OCI-LY3 (cell line): ENCODE data around the gene PACRG.

ENCODE experiments used
- H2AFZ ChIP-seq: fragments of 200-600, 300-600 bp; shearing (Covaris generic); 2 replicates; pipeline ENCODE4 v1.6.0; 2014; ENCODE audit warnings: antibody characterized with exemption, low read depth, low read length
- H3K27ac ChIP-seq: fragments of 200-600, 300-600 bp; sonication (generic); 2 replicates; pipeline ENCODE4 v1.5.1; 2014; ENCODE audit warnings: mild to moderate bottlenecking, low read length, moderate library complexity, mixed read lengths
- H3K27me3 ChIP-seq: fragments of 200-600, 300-600 bp; sonication (generic); 2 replicates; pipeline ENCODE4 v1.6.1; 2014; ENCODE audit warnings: low read depth, low read length, mixed read lengths
- H3K36me3 ChIP-seq: fragments of 200-600, 300-600 bp; sonication (generic); replicated peaks from 2 replicates; pipeline ENCODE3; 2014; ENCODE audit warnings: low read depth, low read length, mixed read lengths
- H3K4me1 ChIP-seq: fragments of 300-600, 200-600 bp; sonication (generic); 2 replicates; pipeline ENCODE4 v1.6.1; 2014; ENCODE audit warnings: low read length, mixed read lengths
- H3K4me2 ChIP-seq: fragments of 200-600, 300-600 bp; sonication (generic); 2 replicates; pipeline ENCODE4 v1.6.1; 2014; ENCODE audit warnings: low read length, mixed read lengths
- H3K4me3 ChIP-seq: fragments of 300-600, 200-600 bp; sonication (generic); 2 replicates; pipeline ENCODE4 v1.5.1; 2014; ENCODE audit warnings: antibody characterized with exemption, mild to moderate bottlenecking, low read length, moderate library complexity
- H3K79me2 ChIP-seq: fragments of 300-600, 200-600 bp; shearing (Covaris generic); 2 replicates; pipeline ENCODE4 v1.6.1; 2014; ENCODE audit warnings: mild to moderate bottlenecking, low read length, mixed read lengths
- H3K9ac ChIP-seq: fragments of 300-600, 200-600 bp; shearing (Covaris generic); 2 replicates; pipeline ENCODE4 v1.6.0; 2014; ENCODE audit warnings: mild to moderate bottlenecking, low read length, moderate library complexity
- H3K9me3 ChIP-seq: fragments of 200-600, 300-600 bp; shearing (Covaris generic); 2 replicates; pipeline ENCODE4 v1.6.1; 2014; ENCODE audit warnings: low read length, mixed read lengths; ENCODE audit not compliant: insufficient read depth
- H4K20me1 ChIP-seq: fragments of 200-600, 300-600 bp; sonication (generic); 2 replicates; pipeline ENCODE4 v1.6.1; 2016; ENCODE audit warnings: low read length, mixed read lengths; ENCODE audit not compliant: insufficient read depth
- CTCF ChIP-seq: fragments of 200-600, 300-600 bp; sonication (generic); IDR thresholded peaks from 2 replicates; pipeline ENCODE4 v1.5.1; 2014; ENCODE audit warnings: antibody characterized with exemption, low read length, low read depth
- EZH2phosphoT487 ChIP-seq: fragments of 200-600 bp; shearing (Covaris generic); IDR thresholded peaks from 2 replicates; pipeline ENCODE4 v1.6.1; 2018; ENCODE audit warnings: antibody characterized with exemption, mixed run types, low read depth

PACRG gene

GRCh38 chr6:163136681-163137397 is 409.1 kb downstream of the PACRG start:
- Histone ChIP-seq H3K27ac (no peak overlapping the region), H3K27me3 (no peaks in the 10 kb centered on the region; the same call in 1 of the 2 replicates), H3K36me3 (no peaks in the 10 kb centered on the region), H3K4me1 (no peaks in the 10 kb centered on the region), H3K79me2 (no peaks in the 10 kb centered on the region), H2AFZ (no peak overlapping the region), H3K9me3 (no peaks in the 10 kb centered on the region), H3K9ac (no peak overlapping the region), H3K4me2 (no peak overlapping the region), H4K20me1 (no peaks in the 10 kb centered on the region), H3K4me3 (no peak overlapping the region)
- TF ChIP-seq CTCF (no peak), EZH2phosphoT487 (no peak)

DNA sequence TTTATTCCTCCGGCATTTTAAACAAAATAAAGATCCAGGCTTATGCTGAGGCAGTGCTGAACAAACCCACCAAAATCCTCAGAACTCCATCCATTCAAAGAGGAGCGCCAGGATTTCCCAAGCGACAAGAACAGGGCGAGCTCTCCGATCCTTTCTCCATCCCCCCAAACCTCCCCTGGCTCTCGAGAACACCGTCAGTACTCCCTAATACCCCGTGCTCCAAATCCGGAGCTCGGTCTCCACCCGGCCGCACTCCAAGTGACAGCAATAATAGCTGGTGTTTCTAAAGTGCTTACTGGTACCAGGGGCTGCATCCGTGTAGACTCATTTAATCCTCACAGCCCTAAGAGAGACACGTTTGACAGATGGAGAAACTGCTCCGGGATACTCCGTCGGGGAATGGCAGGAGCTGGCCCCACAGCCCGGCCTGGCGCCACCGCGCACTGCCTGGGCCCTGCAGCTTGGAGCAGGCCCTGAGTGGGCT is 409.7 kb downstream of the PACRG start:
- TF ChIP-seq CTCF: no peak
- TF ChIP-seq EZH2phosphoT487: no peak
- no peak overlapping the region for H3K27ac ChIP-seq
- H3K4me1 ChIP-seq: no peaks in the 10 kb centered on the region
- no peaks in the 10 kb centered on the region for H3K9me3 ChIP-seq
- no peak overlapping the region for H2AFZ ChIP-seq
- no peaks in the 10 kb centered on the region for H4K20me1 ChIP-seq
- no peak overlapping the region for H3K4me2 ChIP-seq
- no peak overlapping the region for H3K4me3 ChIP-seq
- H3K9ac ChIP-seq: no peak overlapping the region
- no peaks in the 10 kb centered on the region; the same call in 1 of the 2 replicates for H3K27me3 ChIP-seq
- no peaks in the 10 kb centered on the region for H3K36me3 ChIP-seq
- H3K79me2 ChIP-seq: no peaks in the 10 kb centered on the region

DNA sequence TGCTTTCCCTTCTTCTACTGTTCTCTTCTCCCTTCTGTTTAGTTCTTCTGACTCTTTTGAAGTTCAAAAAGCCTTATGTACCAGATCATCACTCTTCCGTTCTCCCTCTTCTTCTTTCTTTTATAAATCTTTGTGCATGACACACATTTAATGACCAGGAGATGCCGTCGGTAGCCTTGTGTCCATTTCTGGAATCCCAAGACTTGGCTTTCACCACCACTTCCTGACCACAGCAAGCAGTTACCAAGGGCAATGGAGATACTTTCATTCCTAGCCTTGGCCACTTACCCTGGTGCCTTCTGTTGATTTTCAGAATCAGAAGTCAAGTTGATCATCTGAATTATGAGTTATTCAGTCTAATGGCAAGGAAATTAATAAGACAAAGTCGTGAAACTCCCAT is 418.3 kb downstream of the PACRG start:
- no peaks in the 10 kb centered on the region for H3K36me3 ChIP-seq
- TF ChIP-seq EZH2phosphoT487 (no peak), CTCF (no peak)
- no peak overlapping the region for H3K4me3 ChIP-seq
- H3K4me1 ChIP-seq: no peaks in the 10 kb centered on the region
- H3K9ac ChIP-seq: no peak overlapping the region
- H2AFZ ChIP-seq: no peak overlapping the region
- no peak overlapping the region for H3K27ac ChIP-seq
- H3K9me3 ChIP-seq: no peaks in the 10 kb centered on the region
- no peaks in the 10 kb centered on the region for H3K79me2 ChIP-seq
- no peak overlapping the region for H3K4me2 ChIP-seq
- no peaks in the 10 kb centered on the region for H4K20me1 ChIP-seq
- no peaks in the 10 kb centered on the region for H3K27me3 ChIP-seq

GRCh38 chr6:163147994-163148393 is 420.2 kb downstream of the PACRG start:
- no peak for TF ChIP-seq EZH2phosphoT487
- no peaks in the 10 kb centered on the region for H3K27me3 ChIP-seq

More at GRCh38 chr6:163147994-163148393, 420.2 kb downstream of the PACRG start:
- H3K4me3 ChIP-seq: no peak overlapping the region
- H2AFZ ChIP-seq: no peak overlapping the region
- no peaks in the 10 kb centered on the region for H3K4me1 ChIP-seq
- no peaks in the 10 kb centered on the region for H3K9me3 ChIP-seq
- H3K27ac ChIP-seq: no peak overlapping the region
- H3K4me2 ChIP-seq: no peak overlapping the region
- H3K9ac ChIP-seq: no peak overlapping the region
- no peaks in the 10 kb centered on the region for H3K79me2 ChIP-seq
- no peaks in the 10 kb centered on the region for H4K20me1 ChIP-seq
- H3K36me3 ChIP-seq: no peaks in the 10 kb centered on the region
